Muscle of arm (tissue), 12 donors: ENCODE data around the gene SPDYE1. TPM values are rescaled to one million over a fixed set of nuclear protein-coding genes. Genes with fewer than 3 reads are reported as not detected.
"Not testable (repeated sequence)": the region's sequence is repeated elsewhere in the genome, so short reads cannot be mapped to it uniquely, and the experiment has no call there.

Experiments used
- DNase-seq: peaks from one replicate; pipeline ENCODE4 v3.0.0-alpha.2; 2013
- polyA plus RNA-seq, 12 donors: library from polyadenylated mRNA; unstranded; fragments of 120-200 nt; gene quantifications; one replicate each; pipeline ENCODE4 v1.2.1, GENCODE V29; 2013; ENCODE audit not compliant: insufficient read length in 12 of 12

Gene SPDYE1
- polyA plus RNA-seq, 12 donors = 0.15 to 4.1 (median 1.1) TPM; not detected in 2

DNA sequence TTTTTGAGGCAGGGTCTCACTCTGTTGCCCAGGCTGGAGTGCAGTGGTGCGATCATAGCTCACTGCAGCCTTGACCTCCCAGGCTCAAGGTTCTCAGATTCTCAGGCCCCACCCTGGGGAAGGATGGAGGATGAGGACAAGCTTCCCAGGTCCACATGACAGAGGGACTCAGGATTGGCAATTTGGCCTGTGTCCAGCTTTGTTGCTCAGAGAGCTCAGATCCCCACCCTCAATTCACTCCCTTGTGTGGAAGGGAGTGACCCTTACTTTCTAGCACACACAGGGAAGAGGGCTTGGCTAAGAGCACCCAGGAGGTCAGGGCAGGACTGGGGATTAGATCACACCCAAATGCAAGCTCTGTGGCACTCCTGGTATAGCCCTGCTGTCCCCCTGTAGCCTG lies 6.9 kb upstream of the SPDYE1 start:
- DNase-seq = not testable (repeated sequence)

- not testable (repeated sequence) for DNase-seq
These were observed 4.8 kb upstream of the SPDYE1 start for GRCh38 chr7:43992896-43993295.

GRCh38 chr7:43994681-43995080 lies 3.0 kb upstream of the SPDYE1 start:
- DNase-seq = not testable (repeated sequence)

GRCh38 chr7:44012081-44012480 lies 14.4 kb downstream of the SPDYE1 start:
- not testable (repeated sequence) for DNase-seq

GRCh38 chr7:44015090-44015489 lies 17.4 kb downstream of the SPDYE1 start:
- not testable (repeated sequence) for DNase-seq

DNA sequence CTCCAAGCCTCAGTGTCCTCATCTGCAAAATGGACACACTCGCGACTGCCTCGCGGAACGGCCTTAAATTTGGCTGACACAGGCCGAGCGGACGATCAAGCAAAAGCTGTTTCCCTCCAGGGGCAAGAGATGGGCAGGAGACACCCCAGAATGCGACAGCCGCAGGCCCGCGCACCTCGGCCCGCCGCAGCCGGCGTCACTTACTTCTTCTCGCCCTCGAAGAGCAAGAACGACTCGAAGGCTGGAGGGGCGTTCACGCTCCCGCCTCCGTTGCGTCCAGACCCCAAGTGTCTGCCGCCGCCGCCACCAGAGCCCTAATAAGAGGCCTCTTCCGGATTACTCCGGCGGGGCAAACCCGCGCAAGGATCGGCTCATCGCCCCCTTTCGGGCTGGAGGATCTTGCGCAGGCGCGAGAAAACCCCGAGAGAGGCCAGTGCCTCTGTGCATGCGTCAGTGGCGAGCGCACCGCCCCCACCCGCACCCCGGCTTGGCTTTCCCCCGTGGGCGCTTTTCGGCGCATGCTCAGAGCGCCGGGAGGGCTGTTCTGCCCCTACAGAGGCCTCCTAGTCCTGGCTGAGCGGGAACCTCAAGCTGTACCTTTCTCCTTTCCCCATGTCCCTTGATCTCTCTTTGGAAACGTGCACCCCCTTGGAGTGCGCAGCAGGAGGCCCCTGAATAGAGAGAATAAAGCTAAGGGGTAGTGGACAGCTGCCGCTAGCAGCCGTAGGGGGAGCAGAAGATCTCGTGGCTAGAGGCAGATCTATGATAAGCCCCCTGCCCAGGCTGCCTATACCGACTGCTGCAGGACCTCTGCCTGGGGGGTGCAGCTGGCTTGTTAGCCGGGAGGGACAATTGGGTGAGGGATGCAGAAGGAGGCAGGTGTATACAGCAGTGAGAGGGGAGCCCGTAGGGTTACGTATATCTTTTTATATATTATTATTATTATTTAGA lies 21.4 kb downstream of the SPDYE1 start:
- peak; percentile 97 for DNase-seq

GRCh38 chr7:44019825-44020224 lies 22.1 kb downstream of the SPDYE1 start:
- not testable (repeated sequence) for DNase-seq

DNA sequence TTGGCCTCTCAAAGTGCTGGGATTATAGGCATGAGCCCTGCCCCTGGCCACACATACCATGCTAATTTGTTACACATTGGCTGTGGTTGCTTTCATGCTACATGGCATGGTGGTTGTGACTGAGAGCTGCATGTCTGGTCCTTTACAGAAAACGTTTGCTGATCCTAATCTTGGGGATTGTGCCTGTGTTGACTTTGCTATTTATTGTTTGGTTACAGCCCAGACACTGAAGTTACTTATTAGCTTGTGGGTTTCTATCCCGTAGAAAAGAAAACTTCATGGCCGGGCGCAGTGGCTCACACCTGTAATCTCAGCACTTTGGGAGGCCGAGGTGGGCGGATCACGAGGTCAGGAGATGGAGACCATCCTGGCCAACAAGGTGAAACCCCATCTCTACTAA lies 24.4 kb downstream of the SPDYE1 start:
- not testable (repeated sequence) for DNase-seq

GRCh38 chr7:44022796-44023467 lies 25.2 kb downstream of the SPDYE1 start:
- DNase-seq = not testable (repeated sequence)

DNA sequence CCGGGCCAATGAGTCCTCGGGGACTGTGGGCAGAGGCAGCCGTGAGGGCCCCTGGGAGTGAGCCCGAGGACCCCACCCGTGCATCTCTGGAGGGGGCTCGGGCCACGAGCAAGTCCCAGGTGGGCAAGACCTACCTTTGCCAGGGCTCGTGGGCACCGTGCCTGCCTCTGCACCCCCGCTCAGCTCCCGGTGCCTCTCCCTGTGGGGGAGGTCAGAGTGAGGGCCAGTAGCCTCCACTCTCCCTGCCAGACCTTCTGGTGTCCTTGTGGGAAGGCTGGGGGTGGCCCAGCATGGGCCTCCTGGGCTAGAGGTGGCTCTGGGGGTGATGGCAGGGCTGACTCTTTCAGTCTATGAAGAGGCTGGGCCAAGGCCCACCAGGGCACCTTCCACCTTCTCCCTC lies 31.7 kb downstream of the SPDYE1 start:
- not testable (repeated sequence) for DNase-seq

DNA sequence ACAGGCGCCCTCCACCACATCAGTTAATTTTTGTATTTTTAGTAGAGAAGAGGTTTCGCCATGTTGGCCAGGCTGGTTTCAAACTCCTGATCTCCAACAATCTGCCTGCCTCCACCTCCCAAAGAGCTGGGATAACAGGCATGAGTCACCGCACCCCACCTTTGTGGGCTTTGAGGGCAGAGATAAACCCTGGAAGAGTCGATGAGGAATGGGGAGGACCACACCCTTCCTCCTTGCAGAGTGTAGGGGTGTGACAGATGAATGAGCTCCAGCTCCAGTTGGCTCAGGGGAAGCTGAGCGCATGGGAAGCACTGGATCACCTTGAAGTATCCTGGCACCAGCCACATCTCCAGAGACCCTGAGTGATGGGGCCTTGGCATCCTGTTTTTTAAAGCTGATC lies 32.3 kb downstream of the SPDYE1 start:
- not testable (repeated sequence) for DNase-seq

DNA sequence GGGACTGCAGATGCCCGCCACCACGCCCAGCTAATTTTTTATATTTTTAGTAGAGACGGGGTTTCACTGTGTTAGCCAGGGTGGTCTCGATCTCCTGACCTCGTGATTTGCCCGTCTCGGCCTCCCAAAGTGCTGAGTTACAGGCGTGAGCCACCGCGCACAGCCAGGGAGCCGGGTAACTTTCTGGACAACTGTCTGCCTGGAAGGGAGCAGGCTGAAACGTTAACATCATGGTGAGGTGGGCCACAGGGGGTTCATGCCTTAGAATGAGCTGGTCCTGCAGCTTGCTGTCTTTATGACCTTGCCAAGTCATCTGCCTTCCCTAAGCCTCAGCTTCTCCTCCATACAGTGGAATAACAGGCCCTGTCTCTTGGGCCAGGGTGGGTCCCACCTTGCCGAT lies 33.6 kb downstream of the SPDYE1 start:
- not testable (repeated sequence) for DNase-seq

- not testable (repeated sequence) for DNase-seq
These were observed 34.3 kb downstream of the SPDYE1 start for GRCh38 chr7:44032031-44032430.

GRCh38 chr7:44033971-44034844 lies 36.5 kb downstream of the SPDYE1 start:
- DNase-seq = not testable (repeated sequence)

- DNase-seq = not testable (repeated sequence)
These were observed 38.7 kb downstream of the SPDYE1 start for GRCh38 chr7:44036364-44036763.

GRCh38 chr7:44037951-44038350 lies 40.3 kb downstream of the SPDYE1 start:
- DNase-seq = not testable (repeated sequence)

GRCh38 chr7:44038553-44038952 lies 40.9 kb downstream of the SPDYE1 start:
- not testable (repeated sequence) for DNase-seq

GRCh38 chr7:44038961-44039558 lies 41.4 kb downstream of the SPDYE1 start:
- DNase-seq = peak; percentile 57

GRCh38 chr7:44039800-44040492 lies 42.2 kb downstream of the SPDYE1 start:
- not testable (repeated sequence) for DNase-seq

GRCh38 chr7:44040493-44040891 lies 42.8 kb downstream of the SPDYE1 start:
- DNase-seq = not testable (repeated sequence)

GRCh38 chr7:44042221-44042620 lies 44.5 kb downstream of the SPDYE1 start:
- DNase-seq = no peak
